Right lobe of liver (tissue), 6 donors: ENCODE data around the gene GPRC5A. TPM values are rescaled to one million over a fixed set of nuclear protein-coding genes. Genes with fewer than 3 reads are reported as not detected.
A peak's percentile ranks its signal among the peaks of the same experiment; 100 is the strongest.
"Not testable (repeated sequence)": the region's sequence is repeated elsewhere in the genome, so short reads cannot be mapped to it uniquely, and the experiment has no call there.

ENCODE experiments used
- ATAC-seq, 4 donors: fragments of 200-7000 bp; cut with Tn5 transposase; one replicate each; pipeline ENCODE4 v1.9.1; 2020; ENCODE audit warnings: mild to moderate bottlenecking in 4 of 4, moderate library complexity in 4 of 4
- DNase-seq, 3 donors: peaks; one replicate each; pipeline ENCODE4 v3.0.0-alpha.2; 2020
- H3K27ac ChIP-seq, 3 donors: fragments of 200-600 bp; one replicate each; pipeline ENCODE4 v1.8.0; 2022
- H3K27me3 ChIP-seq, 2 donors: fragments of 200-600 bp; one replicate each; pipeline ENCODE4 v1.8.0; 2022
- H3K36me3 ChIP-seq, 4 donors: fragments of 200-600 bp; sonication (generic) in 1 of 4; one replicate each; pipeline versions ENCODE4 v1.5.1 to v1.8.0; 2017 to 2022; ENCODE audit warnings: control low read depth in 1 of 4
- H3K4me1 ChIP-seq, 4 donors: fragments of 200-600 bp; sonication (generic) in 1 of 4; one replicate each; pipeline versions ENCODE4 v1.5.1 to v1.8.0; 2017 to 2022; ENCODE audit warnings: control low read depth in 1 of 4
- H3K4me3 ChIP-seq, 3 donors: fragments of 200-600 bp; one replicate each; pipeline ENCODE4 v1.8.0; 2022
- H3K9me3 ChIP-seq, 4 donors: fragments of 200-600 bp; sonication (generic) in 1 of 4; one replicate each; pipeline versions ENCODE4 v1.5.1 to v1.8.0; 2017 to 2022; ENCODE audit warnings: control low read depth in 1 of 4
- CTCF ChIP-seq, 4 donors: fragments of 200-600 bp in 3 of 4; fragments of 450-650 bp in 1 of 4; IDR thresholded peaks; one replicate each; pipeline versions ENCODE4 v1.5.1 to v1.8.0; 2016 to 2022; ENCODE audit warnings: antibody characterized with exemption in 4 of 4, mild to moderate bottlenecking in 2 of 4
- POLR2A ChIP-seq: fragments of 450-650 bp; IDR thresholded peaks from one replicate; pipeline ENCODE4 v1.6.1; 2017; ENCODE audit warnings: antibody characterized with exemption, mild to moderate bottlenecking
- WGBS: methylation state at CpG from one replicate; pipeline ENCODE4 v1.1.6; 2018; ENCODE audit warnings: low coverage, low lambda C conversion rate; ENCODE audit not compliant: insufficient coverage; ENCODE audit errors: missing lambda C conversion rate; 5-methylcytosine and 5-hydroxymethylcytosine counted together
- intact Hi-C, 2 donors: fragments of 100-400 bp; cut with DNase I; formaldehyde crosslinking; loops; one replicate each; pipeline versions ENCODE4 v1.11.2 to v1.14.1; 2022
- long read RNA-seq: library from polyadenylated mRNA; unstranded; transcript quantifications from one replicate; pipeline ENCODE4 v2.0.0, GENCODE V29; 2019
- total RNA-seq, 6 experiments: library from RNA; depleted of rRNA in 2 of 6; stranded (reverse); fragments of >200 nt in 2 of 6; fragmentation: NEBNext Ultra II Directional in 3 of 6; extraction: Animal tissue kit (Norgen Biotek cat#: 25700) in 3 of 6; gene quantifications; one replicate each; pipeline versions ENCODE4 v1.1.0 to v1.2.4, GENCODE V29; 2016 to 2023
- donor health status: DM: no; HTN: yes; CAD: no.
- donor health status: DM: no; HTN: no; CAD: no.
- donor health status: DM: no; HTN: no; CAD: no.
- donor health status: DM: no; HTN: yes; CAD: no.
- donor health status: DM: no; HTN: yes; CAD: no.

The GPRC5A gene
- under 1 TPM; 0.35 to 0.80 (median 0.44) TPM for total RNA-seq
- long read RNA-seq: 0 reads

- TF ChIP-seq POLR2A (no peak), CTCF (IDR thresholded peaks at IDR 0.05) (no peak)
- Histone ChIP-seq H3K27me3 (no peaks in the 10 kb centered on the region), H3K27ac (peak within 1 kb of the TSS in 2 of 3 donors; percentile 31 to 40), H3K4me3 (peak within 1 kb of the TSS; percentile 43 to 51 (median 49)), H3K9me3 (no peaks in the 10 kb centered on the region), H3K36me3 (no peaks in the 10 kb centered on the region), H3K4me1 (peaks cover 0 to 6% (median 0%) of the 10 kb centered on the region in 4 donors)
- intact Hi-C loops: no loop called here
- DNase-seq: peak; percentile 49 to 66 (median 55)
- peak; percentile 71 to 80 (median 76) for ATAC-seq
- 7% methylated on average over 18 of the region's 50 CpGs for WGBS
These were observed at the start of gene GPRC5A for GRCh38 chr12:12891080-12891880. GPRC5A (plus strand) TSS chr12:12891562; CDS start chr12:12908250, 16,688 bp downstream.

GRCh38 chr12:12845794-12846243 is 45.5 kb upstream of the GPRC5A start:
- H3K4me1 ChIP-seq: no peaks in the 10 kb centered on the region
- TF ChIP-seq POLR2A (no peak), CTCF (IDR thresholded peaks at IDR 0.05) (no peak)
- H3K36me3 ChIP-seq: no peaks in the 10 kb centered on the region
- H3K27ac ChIP-seq: no peak overlapping the region
- H3K4me3 ChIP-seq: no peak overlapping the region
- intact Hi-C loops: no loop called here
- WGBS: 100% methylated on average over 4 of the region's 4 CpGs
- H3K9me3 ChIP-seq: no peaks in the 10 kb centered on the region
- ATAC-seq (no peak), DNase-seq (no peak)
- H3K27me3 ChIP-seq: no peaks in the 10 kb centered on the region

- H3K4me3 ChIP-seq, H3K9me3 ChIP-seq, H3K27ac ChIP-seq, H3K36me3 ChIP-seq, ATAC-seq, DNase-seq, H3K27me3 ChIP-seq, H3K4me1 ChIP-seq, intact Hi-C loops: not testable (repeated sequence)
- WGBS: 100% methylated on average over 3 of the region's 3 CpGs
These were observed 44.6 kb upstream of the GPRC5A start for GRCh38 chr12:12846780-12847179.

- no peak for DNase-seq
- Histone ChIP-seq H3K9me3 (no peaks in the 10 kb centered on the region), H3K27ac (no peak overlapping the region), H3K4me3 (no peak overlapping the region), H3K36me3 (no peaks in the 10 kb centered on the region), H3K27me3 (no peaks in the 10 kb centered on the region), H3K4me1 (no peaks in the 10 kb centered on the region)
- no peak for ATAC-seq
- 51% methylated on average over 3 of the region's 3 CpGs for whole genome bisulfite sequencing
- intact Hi-C loops: no loop called here
- no peak for TF ChIP-seq CTCF (IDR thresholded peaks at IDR 0.05)
- TF ChIP-seq POLR2A: no peak
These were observed 37.9 kb upstream of the GPRC5A start for GRCh38 chr12:12853435-12853834.

DNA sequence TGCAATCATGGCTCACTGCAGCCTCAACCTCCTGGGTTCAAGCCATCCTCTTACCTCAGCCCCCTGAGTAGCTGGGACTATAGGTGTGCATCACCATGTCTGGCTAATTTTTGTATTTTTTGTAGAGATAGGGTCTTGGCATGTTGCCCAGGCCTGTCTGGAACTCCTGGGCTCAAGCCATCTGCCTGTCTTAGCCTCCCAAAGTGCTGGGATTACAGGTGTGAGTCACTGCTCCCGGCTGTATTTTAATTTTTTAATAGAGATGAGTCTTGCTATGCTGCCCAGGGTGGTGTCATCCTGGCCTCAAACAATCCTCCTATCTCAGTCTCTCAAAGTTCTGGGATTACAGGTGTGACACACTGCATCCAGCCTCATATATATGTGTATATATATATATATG is 31.7 kb upstream of the GPRC5A start:
- H3K9me3 ChIP-seq: no peaks in the 10 kb centered on the region
- DNase-seq: no peak
- TF ChIP-seq CTCF (IDR thresholded peaks at IDR 0.05) (no peak), POLR2A (no peak)
- no peaks in the 10 kb centered on the region for H3K36me3 ChIP-seq
- H3K4me3 ChIP-seq: no peak overlapping the region
- WGBS: 100% methylated on average over 1 of the region's 1 CpG
- no peak for ATAC-seq
- H3K27me3 ChIP-seq: no peaks in the 10 kb centered on the region
- intact Hi-C loops: no loop called here
- H3K4me1 ChIP-seq: no peaks in the 10 kb centered on the region
- H3K27ac ChIP-seq: no peak overlapping the region
